ENCODE results near the gene PTGR2.
"Not testable (repeated sequence)": the region's sequence is repeated elsewhere in the genome, so short reads cannot be mapped to it uniquely, and the experiment has no call there.

PTGR2 gene

DNA sequence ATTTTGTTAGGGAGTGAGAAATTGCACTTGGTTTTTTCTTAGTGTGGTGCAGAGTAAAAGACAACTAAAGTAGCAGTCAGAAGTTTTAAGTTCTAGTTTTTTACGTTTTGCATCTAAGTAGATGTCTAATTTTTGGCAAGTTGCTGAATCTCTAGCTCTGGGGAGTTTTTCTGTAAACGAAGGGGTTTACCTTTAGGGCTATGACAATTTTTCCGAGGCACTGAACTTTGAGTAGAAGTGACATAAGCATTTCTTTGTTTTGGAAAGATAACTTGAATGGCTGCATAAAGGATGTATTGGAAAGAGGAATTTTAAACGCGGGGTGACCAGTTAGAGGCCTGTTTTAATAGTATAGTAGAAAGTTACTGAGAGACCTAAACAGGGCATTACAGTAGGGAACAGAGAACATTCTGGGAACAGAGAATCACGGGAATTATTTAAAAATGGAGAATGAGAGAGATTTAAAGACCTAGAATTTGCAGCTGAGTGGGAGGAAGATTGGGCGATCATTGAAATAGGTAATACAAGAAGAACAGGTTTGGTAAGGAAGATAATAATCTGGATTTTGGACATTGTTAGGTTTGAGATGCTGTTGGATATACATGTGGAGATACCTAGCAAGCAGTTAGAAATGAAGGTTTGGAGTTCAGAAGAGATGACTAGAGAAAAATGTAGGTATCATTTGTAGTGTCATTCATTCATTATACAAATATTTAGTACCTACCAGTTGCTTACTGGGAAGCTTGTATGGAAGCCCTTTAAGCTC, 36.2 kb downstream of the PTGR2 start:
- no peak for DNase-seq

DNA sequence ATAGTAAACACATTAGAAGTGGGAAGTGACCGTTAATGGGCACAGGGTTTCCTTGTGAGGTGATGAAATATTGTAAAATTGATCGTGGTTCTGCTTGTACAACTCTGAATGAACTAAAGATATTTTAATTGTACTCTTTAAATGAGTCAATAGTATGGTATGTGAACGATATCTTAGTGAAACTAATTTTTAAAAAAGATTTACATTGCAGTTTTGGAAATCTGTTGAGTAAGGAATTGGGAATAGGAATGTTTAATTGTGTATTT, 36.8 kb downstream of the PTGR2 start:
- no peak for DNase-seq

DNA sequence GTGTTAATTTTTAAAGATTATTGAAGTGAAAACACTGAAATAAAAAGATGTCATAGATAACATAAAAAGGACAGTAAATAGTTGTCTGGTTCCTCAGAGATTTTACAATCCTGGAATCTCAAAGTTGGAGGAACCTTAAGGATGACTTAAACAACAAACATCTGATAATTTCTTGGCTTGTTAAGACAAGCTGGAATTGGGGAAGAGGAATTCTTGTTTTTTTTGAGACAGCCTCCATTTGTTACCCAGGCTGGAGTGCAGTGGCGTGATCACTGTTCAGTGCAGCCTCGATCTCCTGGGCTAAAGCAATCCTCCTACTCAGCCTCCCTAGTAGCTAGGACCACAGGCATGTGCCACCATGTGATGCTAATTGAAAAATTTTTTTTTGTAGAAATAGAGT, 37.3 kb downstream of the PTGR2 start:
- no peak for DNase-seq

DNA sequence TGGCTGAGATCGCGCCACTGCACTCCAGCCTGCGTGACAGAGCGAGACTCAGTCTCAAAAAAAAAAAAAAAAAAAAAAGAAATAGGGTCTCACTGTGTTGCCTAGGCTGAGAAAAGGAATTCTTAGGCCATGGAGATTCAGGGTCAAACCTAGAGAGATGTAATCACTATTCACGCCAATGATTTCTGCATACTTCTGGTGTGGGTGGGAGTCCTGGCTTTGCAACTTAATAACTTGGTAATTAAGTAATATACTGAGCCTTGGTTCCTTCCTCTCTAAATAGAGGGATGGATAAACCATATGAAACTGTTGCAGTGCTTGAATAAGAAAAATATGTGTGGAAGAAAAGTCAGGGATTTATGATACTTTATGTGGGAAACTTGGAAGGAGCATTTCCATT, 37.7 kb downstream of the PTGR2 start:
- no peak for DNase-seq

DNA sequence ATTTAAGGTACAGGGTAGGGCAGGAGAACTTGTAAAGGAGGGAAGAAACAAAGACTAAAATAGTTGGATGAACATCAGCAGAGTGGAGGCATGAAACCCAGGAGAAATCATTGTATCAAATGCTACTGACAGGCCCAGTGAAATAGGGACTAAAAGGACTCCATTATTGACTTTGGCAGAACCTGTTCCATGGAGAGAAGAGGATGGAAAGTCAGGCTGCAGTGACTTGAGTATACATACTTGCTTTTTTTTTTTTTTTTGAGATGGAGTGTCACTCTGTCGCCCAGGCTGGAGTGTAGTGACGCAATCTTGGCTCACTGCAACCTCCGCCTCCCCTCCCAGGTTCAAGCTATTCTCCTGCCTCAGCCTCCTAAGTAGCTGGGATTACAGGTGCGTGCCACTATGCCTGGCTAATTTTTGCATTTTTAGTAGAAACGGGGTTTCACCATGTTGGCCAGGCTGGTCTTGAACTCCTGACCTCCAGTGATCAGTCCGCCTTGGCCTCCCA, 42.6 kb downstream of the PTGR2 start:
- DNase-seq, result not testable (repeated sequence)

DNA sequence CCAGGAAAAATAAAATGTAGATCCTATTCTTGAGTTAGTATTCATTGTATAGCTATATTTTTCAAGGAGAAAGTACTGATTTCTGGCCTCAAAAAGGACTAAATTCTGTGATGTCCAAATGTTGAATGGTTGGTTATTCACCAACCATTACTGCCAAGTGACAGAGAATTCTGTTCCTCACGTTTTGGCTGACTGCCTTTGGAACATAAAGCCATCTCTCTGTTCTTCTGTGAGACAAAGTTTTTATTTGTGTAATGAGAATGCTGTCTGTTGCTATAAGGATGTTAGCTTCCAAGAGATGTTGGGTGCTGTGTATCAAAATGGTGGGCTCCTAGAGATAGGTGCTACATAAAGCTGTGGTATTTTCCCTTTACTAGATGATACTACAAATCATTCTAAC, 44.3 kb downstream of the PTGR2 start:
- DNase-seq, result no peak

DNA sequence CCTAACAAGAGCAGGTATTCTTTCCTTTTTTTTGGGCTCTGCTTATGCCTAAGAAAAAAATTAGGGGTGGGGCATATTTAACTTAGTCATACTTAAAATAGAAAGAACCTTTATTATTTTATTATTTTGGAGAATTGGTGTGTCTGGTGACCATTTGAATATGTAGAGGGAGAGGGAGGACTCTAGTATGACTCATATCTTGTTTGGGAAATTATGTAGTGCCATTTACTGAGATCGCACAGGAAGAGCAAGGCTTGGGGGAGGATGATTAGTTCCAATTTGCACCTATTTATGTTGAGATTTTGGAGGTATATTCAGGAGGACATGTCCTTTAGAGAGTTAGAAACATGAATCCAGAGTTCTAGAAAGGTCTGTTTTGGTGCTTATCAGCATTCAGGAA, 44.9 kb downstream of the PTGR2 start:
- DNase-seq, result no peak

DNA sequence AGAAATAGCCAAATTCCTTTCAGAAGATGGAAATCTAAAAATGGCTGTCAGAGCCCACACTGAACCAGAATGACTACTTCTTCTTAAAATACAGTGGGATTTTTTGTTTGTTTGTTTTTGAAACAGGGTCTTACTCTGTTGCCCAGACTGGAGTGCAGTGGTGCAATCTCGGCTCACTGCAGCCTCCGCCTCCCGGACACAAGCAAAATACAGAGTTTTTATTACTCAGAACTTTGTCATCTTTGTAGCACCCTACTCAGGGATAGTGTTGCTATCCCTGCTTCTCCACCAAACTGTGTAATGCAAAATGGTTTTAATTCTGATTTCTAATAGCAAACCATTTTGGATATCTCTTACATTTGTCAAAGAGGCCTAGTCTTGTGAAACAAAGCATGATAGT, 51.4 kb downstream of the PTGR2 start:
- no peak for DNase-seq

DNA sequence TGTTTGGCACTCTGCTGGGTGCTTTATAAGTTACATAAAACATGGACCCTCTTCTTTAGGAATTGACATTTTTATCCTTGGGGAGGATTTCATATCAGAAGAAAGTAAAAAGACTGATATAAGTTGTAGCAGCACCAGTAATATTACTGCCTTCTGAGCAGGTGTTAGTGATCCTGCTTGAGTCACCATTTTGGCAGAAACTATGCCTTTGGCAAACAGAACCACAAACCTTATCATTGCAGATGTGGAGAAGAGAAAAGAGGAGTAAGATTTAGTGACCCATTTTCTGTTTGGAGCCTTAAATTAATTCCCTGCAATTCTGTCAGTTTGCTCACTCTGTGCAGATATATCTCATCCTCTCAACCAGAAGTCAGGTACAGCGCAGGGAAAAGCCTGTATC, 58.0 kb downstream of the PTGR2 start:
- DNase-seq, result no peak

DNA sequence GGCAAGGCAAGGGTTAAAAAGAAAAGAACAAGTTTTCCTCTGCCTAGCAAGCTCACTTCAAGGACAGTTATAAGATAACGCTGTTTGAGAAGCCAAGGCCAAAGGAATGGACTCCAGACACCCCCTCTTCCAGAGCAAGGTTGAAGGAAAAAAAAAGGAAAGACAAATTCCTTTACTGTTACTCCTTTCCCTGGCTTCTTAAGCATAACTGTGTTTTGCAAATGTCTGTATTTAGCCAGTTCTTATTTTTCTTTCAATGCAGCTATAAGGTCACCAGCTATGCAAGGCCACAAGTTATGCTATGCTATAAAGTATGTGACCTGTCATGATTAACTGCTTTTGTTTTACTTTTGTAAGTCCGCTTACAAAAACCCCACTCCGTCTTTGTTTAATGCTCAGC, 61.6 kb downstream of the PTGR2 start:
- DNase-seq, result no peak

DNA sequence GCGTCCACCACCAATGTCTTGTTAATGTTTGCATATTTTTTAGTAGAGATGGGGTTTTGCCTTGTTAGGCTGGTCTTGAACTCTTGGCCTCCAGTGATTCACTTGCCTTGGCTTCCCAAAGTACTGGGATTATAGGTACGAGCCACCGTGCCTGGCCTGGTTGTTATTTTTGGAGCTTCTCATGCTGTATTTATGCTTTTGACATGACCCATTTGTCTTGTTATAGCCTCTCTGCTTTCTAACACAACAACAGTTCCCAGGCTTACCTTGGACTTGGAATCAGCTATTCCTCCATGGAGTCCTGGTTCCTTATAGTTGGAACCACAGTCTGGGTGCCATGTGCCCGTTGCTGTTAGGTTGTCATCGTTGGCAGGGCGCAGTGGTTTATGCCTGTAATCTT, 64.7 kb downstream of the PTGR2 start:
- no peak for DNase-seq

DNA sequence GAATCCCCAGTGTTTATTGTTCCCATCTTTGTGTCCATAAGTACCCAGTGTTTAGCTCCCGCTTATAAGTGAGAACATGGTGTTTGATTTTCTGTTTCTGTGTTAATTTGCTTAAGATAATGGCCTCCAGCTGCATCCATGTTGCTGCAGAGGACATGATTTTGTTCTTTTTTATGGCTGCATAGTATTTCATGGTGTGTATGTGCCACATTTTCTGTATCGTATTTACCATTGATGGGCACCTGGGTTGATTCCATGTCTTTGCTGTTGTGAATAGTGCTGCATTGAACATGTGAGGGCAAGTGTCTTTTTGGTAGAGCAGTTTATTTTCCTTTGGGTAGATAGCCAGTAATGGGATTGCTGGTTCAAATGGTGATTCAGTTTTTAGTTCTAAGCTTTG, 67.8 kb downstream of the PTGR2 start:
- DNase-seq, result not testable (repeated sequence)

DNA sequence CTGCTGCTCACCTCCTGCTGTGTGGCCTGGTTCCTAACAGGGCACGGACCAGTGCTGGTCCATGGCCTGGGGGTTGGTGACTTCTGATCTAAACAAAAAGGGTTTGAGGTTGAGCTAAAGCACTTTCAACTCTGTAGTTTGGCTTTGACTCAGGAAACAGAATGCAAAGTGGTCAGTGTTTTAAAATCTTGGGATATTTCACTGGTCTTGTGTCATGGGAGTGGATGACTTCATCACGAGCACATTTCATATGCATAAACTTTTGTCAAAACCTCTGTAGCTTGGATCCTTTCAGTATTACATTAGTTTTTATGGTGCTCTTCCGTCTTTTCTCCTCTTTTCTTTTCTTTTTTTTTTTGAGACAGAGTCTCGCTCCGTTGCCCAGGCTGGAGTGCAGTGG, 72.7 kb downstream of the PTGR2 start:
- no peak for DNase-seq

Measured in RPMI8226 (cell line).